Raji (cell line): ENCODE data around the gene PPP2R5E.

Experiments
- POLR2A ChIP-seq: IDR thresholded peaks from 2 replicates; pipeline ENCODE4 v1.6.1; 2011; ENCODE audit warnings: low read depth, low read length, control low read depth; ENCODE audit not compliant: insufficient read depth

Gene PPP2R5E

DNA sequence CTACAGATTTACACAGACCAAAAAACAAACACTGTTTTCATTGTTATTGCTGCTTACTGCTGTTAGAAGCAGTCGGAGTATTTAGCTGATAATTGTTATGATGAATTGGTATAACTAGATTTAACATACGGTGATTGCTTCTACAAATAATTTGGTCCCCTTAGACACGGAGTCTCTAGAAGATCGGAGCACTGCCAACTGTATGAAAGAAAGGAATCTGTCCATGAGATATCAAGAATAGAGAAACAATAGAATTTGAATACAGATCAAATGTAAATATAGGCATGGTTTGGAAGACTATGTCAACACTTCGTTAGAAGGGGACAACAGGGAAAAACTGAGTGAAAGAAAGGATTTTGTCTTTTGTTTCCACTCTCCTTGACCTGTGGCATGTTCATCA lies 110.9 kb downstream of the PPP2R5E start:
- no peak for TF ChIP-seq POLR2A

- no peak for TF ChIP-seq POLR2A
These were observed 111.7 kb downstream of the PPP2R5E start for GRCh38 chr14:63431466-63431865.

GRCh38 chr14:63428486-63428885 lies 114.7 kb downstream of the PPP2R5E start:
- no peak for TF ChIP-seq POLR2A

DNA sequence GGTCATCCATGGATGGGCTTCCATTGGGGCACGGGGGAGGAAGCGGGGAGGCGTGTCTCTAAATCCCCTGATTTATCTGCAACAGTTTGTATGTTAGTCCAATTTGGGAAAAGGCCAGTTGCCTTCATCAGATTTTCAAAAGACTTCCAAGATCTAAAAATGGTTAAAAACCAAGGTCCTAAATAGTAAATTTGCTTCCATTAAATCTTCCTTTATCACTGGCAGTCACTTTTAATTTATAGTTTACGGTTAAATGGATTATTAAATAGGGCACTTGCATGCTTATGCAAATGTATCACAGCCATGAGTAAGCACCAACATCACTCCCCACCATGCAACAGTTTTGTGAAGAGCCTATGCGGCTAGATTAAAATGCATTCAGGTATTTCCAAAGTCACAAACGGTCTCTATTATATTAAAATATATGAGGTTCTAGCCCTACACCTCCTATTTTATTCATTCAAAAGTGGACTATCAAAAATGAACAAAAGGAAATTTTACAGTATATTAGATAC lies 116.3 kb downstream of the PPP2R5E start:
- no peak for TF ChIP-seq POLR2A

DNA sequence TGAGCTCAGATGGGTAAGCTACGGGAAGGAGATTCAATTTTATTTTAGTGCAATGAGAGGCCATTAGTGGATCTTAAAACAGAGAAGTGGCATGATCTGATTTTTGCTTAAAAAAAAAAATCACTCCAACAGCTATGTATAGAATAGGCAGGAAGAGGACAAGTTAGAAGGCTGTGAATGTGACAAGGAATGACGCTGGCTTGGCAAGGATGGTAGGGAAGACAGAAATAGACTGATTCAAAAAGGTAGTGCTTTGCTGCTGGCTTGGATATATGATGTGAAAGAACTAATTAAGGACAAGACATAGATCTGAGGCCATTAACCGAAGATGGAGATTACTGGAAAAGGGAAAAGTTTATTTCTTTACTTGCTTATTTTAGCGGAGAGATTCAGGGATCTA lies 119.3 kb downstream of the PPP2R5E start:
- no peak for TF ChIP-seq POLR2A

DNA sequence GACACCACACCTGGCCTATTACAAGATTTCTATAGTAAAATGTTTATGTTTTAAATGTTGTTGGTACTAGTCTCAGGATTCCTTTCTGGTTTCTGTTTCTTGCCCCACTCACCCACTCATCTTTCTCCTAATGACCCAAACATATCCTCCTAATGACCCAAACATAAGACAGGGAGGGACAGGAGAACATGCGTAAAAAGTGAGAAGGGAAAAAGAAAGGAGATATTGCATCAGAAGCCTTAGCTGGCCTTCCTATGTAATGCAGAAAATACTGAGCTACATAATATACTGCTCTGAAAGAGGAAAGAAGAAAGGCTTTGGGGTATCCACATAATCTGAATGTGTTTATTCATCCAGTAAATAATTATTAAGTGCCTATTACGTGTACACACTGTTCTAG lies 119.8 kb downstream of the PPP2R5E start:
- TF ChIP-seq POLR2A = no peak

DNA sequence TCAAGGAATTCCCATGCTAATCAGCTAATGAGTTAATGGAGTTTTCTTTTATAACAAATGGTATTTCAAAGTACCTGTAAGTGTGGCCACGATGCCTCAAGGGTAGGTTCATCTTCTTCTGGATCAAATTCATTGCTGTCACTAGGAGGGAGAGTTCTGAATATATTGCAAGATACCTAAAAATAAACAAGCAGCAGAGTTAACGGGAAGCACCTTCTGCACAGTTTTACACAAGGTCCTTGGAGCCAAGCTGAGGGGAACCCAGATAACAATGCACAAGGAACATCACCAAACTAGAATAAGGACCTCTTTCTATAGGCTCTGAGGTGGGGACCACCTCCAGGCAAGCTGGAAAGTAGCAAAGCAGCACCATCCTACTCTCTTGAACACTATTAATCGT lies 121.3 kb downstream of the PPP2R5E start:
- TF ChIP-seq POLR2A = no peak

DNA sequence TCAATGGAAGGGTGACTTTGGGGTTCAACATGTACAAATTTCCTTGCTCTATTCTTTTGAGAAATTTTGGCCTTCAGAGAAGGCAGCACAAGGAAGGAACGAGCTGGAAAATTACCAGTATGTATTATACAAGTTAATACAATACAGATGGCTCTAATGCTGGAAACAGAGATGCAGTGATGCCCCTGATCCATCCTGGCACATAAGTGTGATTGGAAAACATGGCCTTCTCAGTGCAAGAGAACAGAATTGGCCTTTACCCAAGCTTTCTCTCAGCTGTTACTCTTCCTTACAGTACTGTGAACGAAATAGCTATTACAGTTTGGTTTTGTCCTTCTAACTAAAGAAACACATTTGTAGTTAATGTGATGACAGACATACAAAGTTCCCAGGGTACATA lies 122.0 kb downstream of the PPP2R5E start:
- no peak for TF ChIP-seq POLR2A

DNA sequence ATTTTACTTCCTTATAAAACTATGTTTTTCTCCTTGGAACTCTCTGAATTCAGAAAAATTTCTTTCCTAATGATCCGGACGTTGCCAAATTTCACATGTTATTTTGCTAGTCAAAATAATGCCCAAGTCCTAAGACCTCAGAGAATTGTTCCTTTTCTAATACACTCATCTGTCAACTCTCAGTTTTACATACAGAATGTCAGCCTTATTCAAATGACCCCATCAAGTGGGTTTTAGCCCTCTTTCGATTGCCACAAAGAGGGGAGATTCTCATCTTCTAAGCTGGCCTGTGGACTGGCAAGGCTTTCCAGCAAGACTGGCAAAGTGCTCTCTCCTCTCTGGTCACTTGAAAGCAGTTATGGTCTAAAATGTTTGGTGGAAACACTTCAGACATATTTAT lies 125.2 kb downstream of the PPP2R5E start:
- TF ChIP-seq POLR2A = no peak

GRCh38 chr14:63413009-63413408 lies 130.2 kb downstream of the PPP2R5E start:
- TF ChIP-seq POLR2A = no peak

- TF ChIP-seq POLR2A = no peak
These were observed 136.8 kb downstream of the PPP2R5E start for GRCh38 chr14:63406333-63406732.

DNA sequence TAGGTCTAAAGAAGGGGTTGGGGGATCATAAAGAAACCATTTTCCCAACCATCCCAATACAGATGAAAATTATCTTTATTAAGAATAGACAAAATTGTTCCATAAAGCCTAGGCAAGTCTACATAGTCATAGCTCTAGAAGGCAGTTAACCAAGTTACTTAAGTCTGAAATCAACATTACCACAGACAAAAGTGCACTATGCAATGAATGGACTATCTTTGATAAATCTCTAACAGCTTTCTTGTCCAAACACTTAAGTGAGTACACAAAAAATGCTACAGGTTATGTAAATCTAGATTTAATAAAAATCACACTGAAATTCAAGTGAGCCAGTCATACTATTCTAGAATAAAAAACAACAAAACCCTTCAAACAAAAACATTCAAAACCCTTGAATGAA lies 137.5 kb downstream of the PPP2R5E start:
- TF ChIP-seq POLR2A = no peak

- no peak for TF ChIP-seq POLR2A
These were observed 138.3 kb downstream of the PPP2R5E start for GRCh38 chr14:63404906-63405305.

GRCh38 chr14:63401646-63402045 lies 141.5 kb downstream of the PPP2R5E start:
- TF ChIP-seq POLR2A = no peak

- no peak for TF ChIP-seq POLR2A
These were observed 144.2 kb downstream of the PPP2R5E start for GRCh38 chr14:63398952-63399351.

DNA sequence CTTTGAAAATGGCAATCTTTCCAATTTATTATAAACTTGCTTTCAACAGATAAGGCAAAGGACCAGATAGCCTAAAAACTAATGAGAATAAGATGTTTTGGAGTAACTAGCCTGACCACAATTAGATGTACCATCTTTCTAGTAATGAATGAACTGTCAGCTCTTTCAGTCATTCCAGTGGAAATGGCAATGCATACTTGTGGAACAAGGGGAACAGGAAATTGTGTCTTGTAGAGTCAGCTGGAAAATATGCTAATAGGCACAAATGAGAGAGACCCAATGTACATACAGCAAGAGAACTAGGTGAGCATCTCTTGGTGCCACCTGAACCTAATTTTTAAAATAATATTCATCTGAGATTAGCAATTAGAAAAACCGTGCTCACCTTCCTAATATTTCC lies 148.3 kb downstream of the PPP2R5E start:
- no peak for TF ChIP-seq POLR2A

GRCh38 chr14:63394432-63394831 lies 148.7 kb downstream of the PPP2R5E start:
- no peak for TF ChIP-seq POLR2A

DNA sequence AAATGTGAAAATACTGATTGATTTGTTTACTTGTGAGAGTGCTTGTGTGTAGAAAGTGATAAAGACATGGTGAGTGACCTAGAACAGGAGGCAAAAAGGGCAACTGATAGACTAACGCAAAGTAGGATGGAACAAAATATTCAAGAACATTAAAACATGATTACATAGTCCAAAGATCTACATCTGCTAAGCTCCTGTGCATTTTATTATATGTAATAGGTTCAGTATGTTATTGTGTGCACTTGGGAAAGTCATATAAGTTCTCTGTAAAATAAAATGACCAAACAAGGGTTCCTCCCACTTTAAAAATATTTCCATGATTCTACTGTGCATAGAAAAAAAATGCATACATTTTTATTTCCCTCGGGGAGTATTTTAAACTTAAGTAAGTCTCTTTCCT lies 150.2 kb downstream of the PPP2R5E start:
- TF ChIP-seq POLR2A = no peak

DNA sequence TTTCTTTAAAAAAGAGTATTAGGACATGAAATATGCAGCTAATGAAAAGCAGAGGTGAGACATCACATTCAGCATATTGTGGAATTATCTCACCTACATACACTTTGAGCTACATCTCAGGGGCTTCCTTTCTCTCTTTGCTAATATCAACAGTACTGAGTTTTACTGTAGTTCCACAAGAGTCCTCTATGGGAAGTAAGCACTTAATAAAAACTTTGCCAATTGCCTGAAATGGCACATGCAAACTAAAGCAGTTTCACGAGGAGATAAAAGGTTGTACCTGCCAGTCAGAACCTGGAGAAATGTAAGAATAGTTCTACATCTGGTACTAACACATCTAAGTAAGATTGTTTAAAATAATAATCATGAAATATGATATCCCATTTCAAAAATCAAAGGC lies 150.9 kb downstream of the PPP2R5E start:
- no peak for TF ChIP-seq POLR2A
